Measurements from ENCODE around the gene SSBP3.
A peak's percentile ranks its signal among the peaks of the same experiment; 100 is the strongest.
"Not testable (repeated sequence)": the region's sequence is repeated elsewhere in the genome, so short reads cannot be mapped to it uniquely, and the experiment has no call there.

SSBP3 gene
- total RNA-seq = 36.8 to 44.7 (median 43.7) reads per million in 4 donors

- DNase-seq = peak; percentile 82 to 92 (median 86)
Measured at GRCh38 chr1:54406339-54407153, at the start of gene SSBP3. SSBP3 (minus strand) TSS chr1:54406394.

DNA sequence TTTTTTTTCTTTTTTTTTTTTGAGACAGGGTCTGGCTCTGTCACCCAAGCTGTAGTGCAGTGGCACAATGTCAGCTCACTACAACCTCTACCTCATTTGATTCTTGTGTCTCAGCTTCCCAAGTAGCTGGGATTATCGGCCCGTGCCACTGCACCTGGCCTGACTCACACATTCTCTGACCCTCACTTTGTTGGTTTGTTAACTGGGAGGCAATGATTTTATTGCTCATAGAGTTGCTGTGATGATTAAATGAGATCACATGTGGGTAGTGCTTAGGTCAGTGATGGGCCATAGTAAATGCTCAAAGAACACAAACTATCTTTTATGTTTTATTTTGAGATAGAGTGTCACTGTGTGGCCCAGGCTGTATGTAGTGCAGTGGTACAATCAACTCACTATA is 47.3 kb upstream of the SSBP3 start:
- no peak for DNase-seq

DNA sequence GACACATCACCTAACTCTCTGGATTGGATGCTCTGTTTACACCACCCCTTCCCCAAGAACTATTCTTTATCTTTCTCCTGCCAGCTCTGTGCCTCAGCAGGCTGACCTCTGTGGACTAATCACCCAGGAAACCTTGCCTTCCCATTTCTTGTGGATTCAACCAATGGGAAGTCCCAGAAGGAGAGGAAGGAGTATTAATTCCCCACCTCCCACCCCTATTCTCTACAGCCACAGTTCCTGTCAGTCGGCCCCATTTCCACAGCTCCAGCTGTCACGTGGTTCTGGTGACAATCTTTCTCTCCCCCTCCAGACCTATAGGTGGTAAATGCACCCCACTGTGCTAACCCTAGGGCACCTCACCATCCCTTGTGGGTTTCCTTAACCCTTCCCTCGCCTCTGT is 46.8 kb upstream of the SSBP3 start:
- no peak for DNase-seq

DNA sequence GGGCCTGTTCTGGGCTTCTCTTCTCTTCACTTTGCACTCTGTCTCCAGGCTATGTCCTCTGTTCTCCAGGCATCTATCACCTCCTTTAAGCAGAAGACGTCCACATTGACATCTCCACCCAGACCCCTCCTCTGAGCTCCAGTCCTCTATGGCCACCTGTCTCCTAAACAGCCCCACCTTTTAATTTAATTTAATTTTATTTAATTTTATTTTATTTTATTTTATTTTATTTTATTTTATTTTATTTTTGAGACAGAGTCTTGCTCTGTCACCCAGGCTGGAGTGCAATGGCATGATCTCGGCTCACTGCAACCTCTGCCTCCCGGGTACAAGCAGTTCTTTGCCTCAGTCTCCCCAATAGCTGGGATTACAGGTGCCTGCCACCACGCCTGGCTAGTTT is 43.2 kb upstream of the SSBP3 start:
- DNase-seq = not testable (repeated sequence)

DNA sequence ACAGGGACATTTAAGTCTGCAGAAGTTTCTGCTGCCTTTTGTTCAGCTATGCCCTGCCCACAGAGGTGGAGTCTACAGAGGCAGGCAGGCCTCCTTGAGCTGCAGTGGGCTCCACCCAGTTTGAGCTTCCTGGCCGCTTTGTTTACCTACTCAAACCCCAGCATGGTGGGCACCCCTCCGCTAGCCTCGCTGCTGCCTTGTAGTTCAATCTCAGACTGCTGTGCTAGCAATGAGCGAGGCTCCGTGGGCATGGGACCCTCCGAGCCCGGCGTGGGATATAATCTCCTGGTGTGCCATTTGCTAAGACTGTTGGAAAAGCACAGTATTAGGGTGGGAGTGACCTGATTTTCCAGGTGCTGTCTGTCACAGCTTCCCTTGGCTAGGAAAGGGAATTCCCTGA is 42.6 kb upstream of the SSBP3 start:
- DNase-seq = not testable (repeated sequence)

DNA sequence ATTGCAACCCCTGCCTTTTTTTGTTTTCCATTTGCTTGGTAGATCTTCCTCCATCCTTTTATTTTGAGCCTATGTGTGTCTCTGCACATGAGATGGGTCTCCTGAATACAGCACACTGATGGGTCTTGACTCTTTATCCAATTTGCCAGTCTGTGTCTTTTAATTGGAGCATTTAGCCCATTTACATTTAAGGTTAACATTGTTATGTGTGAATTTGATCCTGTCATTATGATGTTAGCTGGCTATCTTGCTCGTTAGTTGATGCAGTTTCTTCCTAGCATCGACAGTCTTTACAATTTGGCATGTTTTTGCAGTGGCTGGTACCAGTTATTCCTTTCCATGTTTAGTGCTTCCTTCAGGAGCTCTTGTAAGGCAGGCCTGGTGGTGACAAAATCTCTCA is 40.9 kb upstream of the SSBP3 start:
- not testable (repeated sequence) for DNase-seq

DNA sequence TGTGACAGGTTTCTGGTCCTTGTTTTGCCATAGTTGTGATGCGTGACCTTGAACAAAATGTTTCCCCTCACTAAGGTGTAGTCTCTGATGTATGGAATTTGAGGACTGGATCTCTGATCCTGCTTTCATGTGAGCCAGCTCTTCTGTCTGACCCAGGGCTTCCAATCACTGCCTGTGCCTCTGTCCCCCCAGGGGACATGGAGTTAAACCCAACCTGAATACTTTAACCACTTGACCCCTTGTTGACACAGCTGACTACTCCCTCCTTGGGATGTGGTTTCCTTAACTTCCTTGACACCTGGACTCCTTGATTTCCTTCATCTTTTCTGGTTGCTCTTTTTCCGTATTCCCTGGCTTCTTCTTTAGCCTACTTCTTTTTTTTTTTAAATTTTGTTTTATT is 36.0 kb upstream of the SSBP3 start:
- no peak for DNase-seq

DNA sequence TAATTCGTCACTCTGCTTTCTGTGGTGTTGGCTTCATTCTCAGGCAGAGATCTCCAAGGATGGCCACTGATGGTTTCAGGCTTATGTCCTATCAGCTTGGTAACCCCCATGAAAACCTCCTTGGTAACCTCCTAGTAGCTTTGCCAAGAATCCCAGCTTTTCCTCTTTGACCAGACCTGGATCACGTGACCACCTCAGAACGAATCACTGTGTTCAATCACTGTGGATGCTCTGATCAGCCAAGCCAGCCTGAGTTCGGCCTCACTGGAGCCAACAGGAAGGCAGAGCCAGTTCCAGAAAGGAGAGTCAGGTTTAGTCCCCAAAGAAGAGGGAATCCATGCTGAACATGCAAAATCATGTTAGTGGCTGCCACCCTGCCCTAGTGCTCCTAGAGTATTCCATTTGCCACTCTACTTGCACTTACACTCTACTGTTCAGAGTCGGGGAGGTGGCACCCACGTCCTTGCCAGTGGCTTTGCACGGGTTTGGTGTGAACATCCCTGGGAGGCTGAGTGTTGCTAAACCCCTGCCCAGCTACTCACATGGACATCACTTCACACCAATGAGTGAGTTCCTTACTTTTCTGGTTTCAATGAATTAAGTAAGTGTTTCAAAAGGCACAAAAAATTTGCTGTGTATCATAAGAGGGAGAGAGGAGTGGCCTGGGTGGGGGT is 33.5 kb upstream of the SSBP3 start:
- DNase-seq = no peak

- DNase-seq = no peak
Measured at GRCh38 chr1:54437783-54438182, 31.6 kb upstream of the SSBP3 start.

DNA sequence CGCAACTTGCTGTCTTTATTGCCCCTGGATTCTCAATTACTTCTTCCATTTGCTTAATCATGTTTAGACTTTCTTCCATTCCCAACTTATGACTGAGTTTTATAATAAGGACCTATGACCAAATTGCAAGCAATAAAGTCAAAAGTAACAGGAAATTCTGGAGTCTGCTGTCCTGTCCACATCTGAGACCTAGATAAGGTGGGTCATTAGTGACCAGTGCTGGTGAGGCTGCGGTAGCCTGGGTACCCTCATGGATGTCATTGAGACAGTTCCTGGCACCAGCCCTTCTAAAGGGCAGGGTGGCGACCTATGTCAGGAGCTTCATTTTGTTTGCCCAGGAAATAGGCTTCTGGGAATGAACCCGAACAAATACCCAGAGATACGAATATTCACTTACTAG is 30.6 kb upstream of the SSBP3 start:
- no peak for DNase-seq

DNA sequence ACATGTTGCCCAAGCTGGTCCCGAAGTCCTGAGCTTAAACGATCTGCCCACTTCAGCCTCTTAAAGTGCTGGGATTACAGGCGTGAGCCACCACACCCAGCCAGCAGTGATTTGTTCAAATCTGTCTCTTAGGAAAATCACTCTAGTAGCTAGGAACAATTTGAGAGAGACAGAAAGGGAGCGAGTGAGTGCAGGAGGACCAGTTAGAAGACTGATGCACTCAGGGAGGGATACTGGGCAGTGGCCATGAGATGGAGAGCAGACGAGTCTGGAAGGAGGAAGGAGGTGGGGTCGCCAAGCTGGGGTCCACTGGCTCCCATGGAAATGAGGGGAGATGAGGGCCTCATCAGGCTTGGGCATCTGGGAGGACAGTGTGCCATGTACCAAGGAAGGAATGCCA is 23.6 kb upstream of the SSBP3 start:
- no peak for DNase-seq

- no peak for DNase-seq
Measured at GRCh38 chr1:54428837-54429518, 22.8 kb upstream of the SSBP3 start.

DNA sequence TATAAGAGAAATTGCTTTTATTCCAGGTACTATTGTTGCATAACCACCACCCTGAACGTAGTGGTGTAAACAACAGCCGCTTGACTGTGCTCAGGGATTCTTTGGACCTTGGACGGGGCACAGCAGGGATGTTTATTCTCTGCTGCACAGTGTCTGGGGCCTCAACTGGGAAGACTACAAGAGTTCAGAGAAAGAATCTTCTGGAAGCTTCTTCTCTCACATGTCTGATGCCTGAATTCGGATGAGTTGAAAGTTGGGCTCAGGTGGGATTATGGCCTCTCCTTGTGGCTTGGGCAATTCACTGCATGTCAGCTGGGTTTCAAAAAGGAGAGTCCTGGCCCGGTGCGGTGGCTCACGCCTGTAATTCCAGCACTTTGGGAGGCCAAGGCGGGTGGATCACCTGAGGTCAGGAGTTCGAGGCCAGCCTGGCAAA is 19.0 kb upstream of the SSBP3 start:
- no peak for DNase-seq

GRCh38 chr1:54424398-54424797 is 18.2 kb upstream of the SSBP3 start:
- no peak for DNase-seq

- no peak for DNase-seq
Measured at GRCh38 chr1:54421101-54421504, 14.9 kb upstream of the SSBP3 start.

GRCh38 chr1:54418598-54418997 is 12.4 kb upstream of the SSBP3 start:
- DNase-seq = not testable (repeated sequence)

DNA sequence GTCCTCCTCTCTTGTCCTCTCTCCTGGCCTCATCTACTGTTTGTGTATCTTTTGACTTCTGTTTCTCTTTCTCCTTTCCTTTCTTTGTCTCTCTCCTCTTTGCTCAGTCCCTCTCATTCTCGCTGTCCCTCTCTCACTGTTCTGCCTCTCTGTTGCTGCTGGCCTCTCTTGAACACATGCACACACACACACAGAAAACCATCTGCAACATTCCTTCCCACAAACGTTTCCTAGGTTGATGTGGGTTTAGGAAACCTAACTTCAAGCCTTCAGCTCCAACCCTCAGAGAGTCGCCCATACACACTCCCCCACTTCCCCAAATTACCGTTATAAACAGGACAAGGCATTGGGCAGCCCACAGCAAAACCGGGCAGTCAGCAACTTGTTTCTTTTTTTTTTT is 10.9 kb upstream of the SSBP3 start:
- DNase-seq = no peak

- DNase-seq = no peak
Measured at GRCh38 chr1:54416435-54416834, 10.2 kb upstream of the SSBP3 start.

DNA sequence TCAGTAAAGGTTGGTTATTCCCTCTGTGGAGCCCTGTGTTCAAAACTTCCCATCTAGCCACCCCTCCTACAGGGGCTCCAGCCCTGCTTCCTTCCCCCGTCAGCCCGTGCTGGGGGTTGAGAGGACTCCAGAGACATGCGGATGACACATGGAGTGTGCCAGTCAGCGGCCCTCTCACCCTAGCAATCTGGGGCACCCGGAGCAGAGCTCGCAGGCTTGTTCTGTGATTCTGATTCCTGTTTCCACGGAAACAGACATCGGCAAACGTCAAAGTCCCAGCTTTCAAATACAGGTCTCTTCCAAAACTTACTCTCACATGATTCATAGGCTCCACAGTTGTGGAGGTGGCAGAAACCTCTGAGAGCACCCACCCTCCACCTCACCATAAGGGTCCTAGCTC is 9.8 kb upstream of the SSBP3 start:
- DNase-seq = no peak

DNA sequence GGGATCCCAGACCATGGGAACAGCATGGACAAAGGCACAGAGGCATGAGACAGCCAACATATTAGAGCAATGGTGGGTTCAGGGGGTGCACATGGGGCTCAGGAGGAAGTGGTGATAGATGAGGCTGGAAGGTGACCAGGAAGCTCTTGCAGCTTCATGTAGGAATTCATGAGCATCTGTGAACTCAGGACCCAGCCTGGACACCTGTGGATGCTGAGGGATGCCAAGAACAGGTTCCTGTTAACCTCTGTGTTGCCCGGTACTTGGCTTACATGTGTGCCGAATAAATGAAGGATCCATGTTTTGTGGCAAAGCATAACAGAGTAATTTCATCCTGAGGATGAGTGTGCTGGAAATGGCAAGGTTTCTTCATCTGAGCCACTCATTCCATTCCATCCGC is 9.3 kb upstream of the SSBP3 start:
- DNase-seq = no peak

DNA sequence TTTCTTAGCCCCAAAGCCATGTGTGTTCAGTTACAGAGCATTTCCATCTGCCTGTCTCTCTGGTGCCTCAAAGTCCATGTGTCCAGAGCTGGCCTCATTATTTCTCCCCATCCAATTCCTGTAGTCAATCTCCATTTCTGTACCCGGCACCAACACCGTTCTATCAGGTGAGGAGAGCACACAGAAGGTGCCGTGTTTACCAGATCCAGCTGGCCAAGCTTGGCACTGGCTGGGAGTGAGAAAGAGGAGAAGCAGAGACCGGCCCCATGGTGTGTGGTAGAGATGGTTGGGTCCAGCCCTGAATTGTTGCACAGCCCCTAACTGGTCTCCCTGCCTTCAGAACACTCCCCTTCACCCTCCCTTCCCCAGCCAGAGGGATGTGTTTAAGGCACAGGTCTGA is 7.5 kb upstream of the SSBP3 start:
- DNase-seq = no peak

DNA sequence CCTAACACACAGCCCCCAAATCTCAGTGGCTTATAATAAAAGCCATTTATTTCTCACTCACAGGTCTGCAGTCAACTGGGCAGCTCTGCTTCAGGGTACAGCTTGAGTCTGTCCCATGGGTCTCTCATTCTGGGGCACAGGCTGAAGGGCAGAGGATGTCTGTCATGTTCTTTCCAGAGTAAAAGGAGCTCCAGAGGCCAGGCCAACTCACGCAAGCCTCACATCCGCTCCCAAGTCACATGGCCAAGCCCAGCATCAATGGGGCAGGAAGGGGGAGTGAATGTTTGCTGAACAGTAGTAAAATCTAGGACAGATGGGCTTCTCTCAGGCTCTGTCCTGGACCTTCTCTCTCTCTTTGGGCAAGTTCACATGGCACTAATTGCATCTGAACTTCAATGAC is 7.1 kb upstream of the SSBP3 start:
- peak in 1 of 5 donors; percentile 62 for DNase-seq

- no peak for DNase-seq
Measured at GRCh38 chr1:54410359-54410758, 4.2 kb upstream of the SSBP3 start.

Measured in T-helper 1 cell (primary cell).